Stimulated activated CD4-positive, alpha-beta T cell treated with anti-CD3 and anti-CD28 coated beads, Interleukin-12 subunit alpha, Interleukin-12 subunit beta, amount 100 ng/mL, for 48 hours (primary cell): ENCODE measurements around the gene REL.

Experiments used
- DNase-seq, 3 donors: peaks; one replicate each; pipeline ENCODE4 v3.0.0-alpha.2; 2020; ENCODE audit warnings: low read depth in 2 of 3, low spot score in 1 of 3

The REL gene

DNA sequence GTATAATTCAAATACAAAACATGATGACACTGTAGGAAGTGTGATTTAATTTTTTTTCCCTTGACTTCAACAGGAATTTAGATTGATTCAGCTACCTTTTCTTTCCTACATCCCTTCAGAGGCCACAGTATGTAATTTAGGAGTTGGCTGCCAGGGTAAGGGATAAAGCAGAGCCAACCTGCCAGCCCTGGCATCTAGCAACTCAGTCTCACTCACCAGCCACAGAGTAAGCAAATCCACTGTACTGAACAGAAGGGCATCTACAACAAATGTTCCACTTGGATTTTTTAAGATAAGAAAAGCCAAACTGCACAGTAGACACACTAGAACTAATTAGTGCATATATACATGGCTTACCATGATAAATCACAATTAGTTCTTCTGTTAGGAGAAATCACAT lies 81.8 kb downstream of the REL start:
- DNase-seq = no peak

GRCh38 chr2:60964651-60965498 lies 83.5 kb downstream of the REL start:
- no peak for DNase-seq

DNA sequence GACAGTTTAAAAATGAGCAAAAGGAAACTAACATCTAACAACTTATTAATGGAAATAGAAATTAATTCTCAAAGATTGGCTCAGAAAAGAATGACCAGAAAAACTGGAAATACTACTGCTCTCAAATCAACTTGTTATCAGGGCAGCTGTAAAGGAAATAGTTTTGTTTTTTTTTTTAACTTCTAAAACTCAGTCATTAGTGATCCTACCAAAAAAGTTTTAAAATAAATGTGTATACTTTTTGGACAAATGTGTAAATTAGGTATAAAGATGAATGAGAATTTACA lies 84.1 kb downstream of the REL start:
- DNase-seq = no peak

DNA sequence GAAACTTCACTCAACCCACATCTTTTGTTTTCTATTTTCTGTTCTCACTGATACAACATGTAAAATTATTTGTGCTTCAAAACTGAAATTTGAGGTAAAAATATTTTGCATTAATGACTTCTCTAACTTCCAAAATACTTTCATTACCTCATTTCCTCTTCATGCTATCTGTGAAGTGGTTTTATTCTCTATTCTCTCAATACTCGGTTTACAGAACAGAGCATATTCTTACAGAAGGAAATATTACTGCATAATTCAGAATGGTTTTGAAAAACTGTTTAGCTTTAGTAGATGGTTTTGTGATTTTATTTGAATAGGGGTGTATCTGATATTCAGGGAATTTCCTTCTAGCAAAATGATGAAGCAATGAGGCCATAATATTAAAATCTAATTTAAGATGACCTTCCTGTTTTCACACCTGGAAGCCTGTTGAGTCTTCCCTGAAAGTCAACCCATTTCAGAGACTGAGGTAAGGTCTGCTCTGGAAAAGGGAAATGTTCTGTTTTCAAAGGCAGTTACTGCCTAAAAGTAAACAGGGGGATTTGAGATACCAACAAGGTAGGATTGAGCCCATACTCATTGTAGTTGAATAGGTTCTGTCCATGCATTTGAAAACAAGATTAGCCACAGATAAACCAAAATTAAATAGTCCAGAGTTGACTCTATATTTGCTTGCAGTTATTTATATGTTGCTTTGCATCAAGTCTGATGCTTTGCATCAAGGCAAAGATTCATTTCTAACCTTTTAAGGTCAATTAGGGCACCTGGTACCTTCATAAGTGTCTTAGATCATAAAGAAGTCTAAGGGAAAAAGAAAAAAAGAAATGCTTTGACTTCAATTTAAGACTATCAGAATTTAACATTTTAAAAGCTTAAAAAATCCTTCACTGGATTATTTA lies 85.4 kb downstream of the REL start:
- no peak for DNase-seq

- DNase-seq = no peak
These were observed 91.7 kb downstream of the REL start for GRCh38 chr2:60972889-60973656.

DNA sequence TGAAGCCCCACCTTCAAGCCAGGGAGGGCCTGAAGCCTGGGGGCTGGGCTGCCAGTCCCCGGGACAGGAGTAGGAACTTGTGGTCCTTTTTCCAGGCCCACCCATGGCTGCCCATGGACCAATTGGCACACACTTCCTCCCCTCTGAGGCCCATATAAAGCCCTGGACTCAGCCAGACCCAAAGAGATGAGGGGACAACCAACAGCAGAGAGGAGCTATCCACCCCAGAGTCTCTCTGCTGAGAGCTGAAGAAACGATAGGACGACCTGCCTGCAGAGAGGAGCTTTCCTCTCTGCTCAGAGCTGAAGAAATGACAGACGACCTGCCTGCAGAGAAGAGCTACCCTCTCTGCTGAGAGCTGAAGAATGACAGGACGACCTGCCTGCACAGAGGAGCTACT lies 92.3 kb downstream of the REL start:
- no peak for DNase-seq

DNA sequence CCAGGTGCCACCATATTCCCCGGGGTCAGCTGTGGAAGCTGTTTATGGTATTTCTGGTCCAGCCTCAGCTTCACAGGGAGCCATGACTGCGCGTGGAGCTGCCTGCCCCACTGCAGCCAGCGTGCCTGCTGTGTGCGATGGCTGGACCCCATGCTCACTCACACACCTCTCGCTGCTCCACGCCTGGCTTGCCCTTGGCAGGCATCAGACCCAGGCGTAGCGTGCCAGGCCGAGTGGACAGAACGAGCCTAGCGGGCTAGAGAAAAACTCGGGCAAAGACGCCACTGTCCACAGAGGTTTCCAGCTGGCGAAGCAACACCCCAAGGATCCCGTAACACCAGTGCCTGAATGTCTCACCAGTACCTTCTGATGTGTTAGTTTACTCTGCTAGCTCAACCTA lies 93.3 kb downstream of the REL start:
- DNase-seq = no peak
